ENCODE results near the gene THEMIS.

The THEMIS gene

GRCh38 chr6:127857051-127857637, 43.7 kb downstream of the THEMIS start:
- DNase-seq, result no peak

DNA sequence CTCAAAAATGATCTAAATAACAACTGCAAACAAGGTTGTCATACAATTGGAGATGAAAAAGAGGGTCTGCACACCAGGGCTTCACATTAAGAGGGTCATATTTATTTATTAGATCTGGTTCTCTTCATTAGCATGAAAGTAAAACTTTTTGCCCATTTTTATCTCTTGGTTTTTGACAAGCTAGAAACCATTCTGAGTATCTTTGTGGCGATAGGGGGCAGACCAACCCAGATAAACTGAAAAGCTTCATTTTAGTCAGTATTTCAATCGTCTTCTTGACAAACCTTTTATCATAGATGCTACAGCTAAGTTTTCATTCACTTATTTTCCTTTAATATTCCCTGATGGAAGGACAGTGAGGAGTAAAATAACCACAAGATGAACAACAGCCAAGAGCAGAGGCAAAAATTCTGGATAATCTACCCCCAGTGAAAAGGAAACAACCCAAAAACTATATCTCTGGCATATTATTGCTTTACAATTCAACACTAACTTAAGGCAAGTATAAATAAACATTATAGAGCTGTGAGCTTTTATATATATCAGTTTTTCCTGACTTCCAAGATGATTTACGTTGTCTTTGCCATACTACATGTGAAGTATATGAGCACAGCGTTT, 45.2 kb downstream of the THEMIS start:
- no peak for DNase-seq

DNA sequence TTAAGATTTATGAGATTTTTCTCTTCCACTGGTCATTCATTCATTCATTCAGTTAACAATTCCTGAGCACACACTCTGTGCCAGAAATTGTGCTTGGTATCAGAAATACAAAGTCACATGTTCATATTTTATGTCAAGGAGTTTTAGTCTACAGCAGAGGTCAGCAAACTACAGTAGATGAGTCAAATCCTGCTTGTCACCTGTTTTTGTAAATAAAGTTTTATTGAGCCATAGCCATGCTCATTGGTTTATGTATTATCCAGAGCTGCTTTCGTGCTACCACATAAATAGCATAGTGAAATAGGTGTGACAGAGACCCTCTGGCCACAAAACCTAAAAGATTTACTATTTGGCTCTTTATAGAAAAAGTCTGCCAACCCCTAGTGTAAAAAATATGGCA, 46.8 kb downstream of the THEMIS start:
- no peak for DNase-seq

DNA sequence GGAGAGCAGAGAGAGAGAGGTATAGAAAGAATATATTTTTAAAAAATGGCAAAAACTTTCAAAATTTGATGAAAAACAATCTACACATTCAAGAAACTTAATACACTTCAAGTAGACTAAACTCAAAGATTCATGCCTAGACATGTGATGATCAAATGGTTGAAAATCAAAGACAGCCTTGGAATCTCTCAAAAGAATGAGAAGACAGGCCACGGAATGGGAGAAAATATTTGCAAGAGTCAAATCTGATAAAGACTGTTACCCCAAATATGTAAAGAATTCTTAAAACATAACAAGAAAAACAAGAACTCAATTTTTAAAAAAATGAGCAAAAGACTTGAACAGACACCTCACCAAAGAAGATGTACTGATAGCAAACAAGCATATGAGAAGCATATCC, 49.7 kb downstream of the THEMIS start:
- DNase-seq, result no peak

GRCh38 chr6:127845242-127845641, 55.6 kb downstream of the THEMIS start:
- no peak for DNase-seq

DNA sequence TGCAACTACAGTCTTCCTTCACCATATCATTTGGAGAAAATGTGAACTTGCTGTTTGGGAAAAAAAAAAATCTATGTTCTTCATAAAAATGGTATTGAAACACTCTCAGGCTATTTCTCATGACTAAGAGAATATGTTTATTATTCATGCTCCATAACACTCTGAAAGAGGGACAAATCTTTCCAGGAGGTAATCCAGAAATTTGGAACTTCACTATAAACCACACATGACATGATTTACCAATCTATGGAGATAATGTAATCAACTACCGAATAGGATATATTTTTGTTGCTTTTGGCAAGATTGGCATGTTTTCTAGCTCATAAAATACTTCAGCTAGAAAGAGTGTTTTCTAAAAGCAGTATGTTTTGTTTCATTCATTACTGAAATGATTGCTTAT, 56.3 kb downstream of the THEMIS start:
- no peak for DNase-seq

DNA sequence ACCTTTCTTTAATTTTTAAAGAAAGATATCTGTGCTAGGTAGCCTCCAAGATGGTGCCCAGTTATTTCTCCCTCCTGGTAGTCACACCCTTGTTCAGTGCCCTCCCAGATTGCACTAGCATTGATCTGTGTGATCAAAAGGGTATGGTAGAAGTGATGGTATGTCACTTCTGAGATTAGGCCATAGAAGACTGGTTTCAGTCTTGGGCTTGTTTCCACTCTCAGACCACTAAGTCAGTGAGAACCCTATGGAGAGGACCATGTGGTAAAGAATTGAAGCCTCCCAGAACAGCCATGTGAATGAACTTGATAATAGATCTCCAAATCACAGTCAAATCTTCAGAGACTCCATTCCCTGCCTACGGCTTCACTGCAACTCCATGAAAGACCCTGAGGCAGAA, 57.3 kb downstream of the THEMIS start:
- DNase-seq, result no peak

DNA sequence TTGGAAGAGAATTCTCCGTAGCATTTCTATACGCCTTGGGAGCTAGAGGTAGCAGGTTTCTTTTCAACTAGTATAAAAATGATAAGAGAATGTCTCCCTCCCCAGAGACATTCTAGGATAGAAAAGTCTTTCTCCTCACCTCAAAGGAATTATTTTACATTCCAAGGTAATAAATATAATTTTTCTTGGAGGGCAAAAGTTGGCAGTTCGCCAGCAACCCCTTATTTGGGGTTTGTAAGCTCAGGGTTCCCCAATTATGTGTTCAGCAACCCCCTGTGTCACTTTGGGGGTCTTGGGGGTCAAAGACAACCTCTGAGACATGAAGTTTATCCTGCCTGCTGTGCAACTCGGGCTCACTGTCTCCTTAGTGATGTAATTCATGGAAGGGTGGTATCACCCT, 58.3 kb downstream of the THEMIS start:
- DNase-seq, result no peak

DNA sequence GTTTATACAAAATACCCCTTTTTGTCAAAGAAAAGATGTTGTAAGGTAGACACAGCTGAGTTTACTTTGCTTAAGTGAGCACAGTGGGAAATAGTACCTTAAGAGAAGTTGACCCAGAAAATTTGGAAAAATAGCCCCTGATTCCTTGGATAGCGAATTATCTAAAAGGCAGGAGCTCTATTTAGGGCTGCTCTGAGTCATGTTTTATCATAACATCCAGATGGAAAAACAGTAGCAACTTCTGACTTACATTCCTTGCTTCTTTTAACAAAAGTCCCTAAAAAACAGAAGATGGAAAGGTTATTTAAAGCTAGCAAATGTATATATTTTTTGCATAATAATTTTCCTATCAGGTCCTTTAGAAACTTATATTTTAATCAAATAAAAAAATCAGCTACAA, 59.0 kb downstream of the THEMIS start:
- no peak for DNase-seq

DNA sequence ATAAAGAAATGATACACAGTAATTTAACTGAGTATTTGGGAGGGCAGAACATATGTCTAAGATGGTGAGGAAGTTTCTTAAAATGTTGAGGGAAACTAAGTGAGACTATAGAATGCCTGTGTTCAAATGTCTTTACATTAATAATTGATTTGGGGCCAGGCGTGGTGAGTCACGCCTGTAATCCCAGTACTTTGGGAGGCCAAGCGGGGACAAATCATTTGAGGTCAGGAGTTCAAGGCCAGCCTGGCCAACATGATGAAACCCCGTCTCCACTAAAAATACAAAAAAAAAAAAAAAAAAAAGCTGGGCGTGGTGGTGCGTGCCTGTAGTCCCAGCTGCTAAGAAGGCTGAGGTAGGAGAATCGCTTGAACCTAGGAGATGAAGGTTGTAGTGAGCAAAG, 66.7 kb downstream of the THEMIS start:
- DNase-seq, result no peak

GRCh38 chr6:127833336-127833735, 67.5 kb downstream of the THEMIS start:
- DNase-seq, result no peak

DNA sequence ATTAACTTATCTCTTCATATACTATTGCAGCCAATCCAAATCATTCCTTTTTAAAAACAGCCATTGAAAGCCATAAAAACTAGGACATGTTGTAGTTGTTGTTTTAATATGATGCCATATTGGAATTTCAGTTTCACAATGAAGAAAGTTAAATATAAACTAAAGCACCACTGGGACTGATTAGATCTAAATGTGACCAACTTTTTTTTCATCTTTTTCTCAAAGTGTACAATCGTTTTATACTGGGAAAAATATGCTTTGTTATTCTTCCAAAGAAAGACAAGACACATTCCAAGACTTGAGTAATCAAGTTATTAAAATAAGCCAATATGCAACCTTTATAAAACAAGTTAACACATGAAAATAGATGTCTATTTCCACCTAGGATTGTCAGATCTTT, 68.5 kb downstream of the THEMIS start:
- DNase-seq, result no peak

DNA sequence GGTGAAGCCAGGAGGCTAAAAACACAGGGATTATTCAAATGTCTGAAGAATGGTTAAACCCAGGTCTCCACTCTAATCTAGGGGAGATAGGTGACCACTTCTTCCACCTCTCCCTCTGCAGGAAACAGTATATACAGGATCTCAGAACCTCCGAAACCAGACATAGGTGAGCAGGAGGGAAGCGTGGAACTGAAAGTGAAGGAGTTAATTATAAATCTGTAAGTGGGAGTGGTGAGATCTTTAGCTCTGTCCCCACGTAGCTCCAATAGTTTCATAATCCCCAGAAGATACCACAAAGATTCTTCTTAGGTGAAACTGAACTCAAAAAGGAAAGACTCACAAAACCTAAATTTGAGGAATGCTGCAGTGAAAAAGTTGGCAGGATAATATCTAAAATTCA, 76.8 kb downstream of the THEMIS start:
- no peak for DNase-seq

GRCh38 chr6:127821431-127821830, 79.4 kb downstream of the THEMIS start:
- no peak for DNase-seq

DNA sequence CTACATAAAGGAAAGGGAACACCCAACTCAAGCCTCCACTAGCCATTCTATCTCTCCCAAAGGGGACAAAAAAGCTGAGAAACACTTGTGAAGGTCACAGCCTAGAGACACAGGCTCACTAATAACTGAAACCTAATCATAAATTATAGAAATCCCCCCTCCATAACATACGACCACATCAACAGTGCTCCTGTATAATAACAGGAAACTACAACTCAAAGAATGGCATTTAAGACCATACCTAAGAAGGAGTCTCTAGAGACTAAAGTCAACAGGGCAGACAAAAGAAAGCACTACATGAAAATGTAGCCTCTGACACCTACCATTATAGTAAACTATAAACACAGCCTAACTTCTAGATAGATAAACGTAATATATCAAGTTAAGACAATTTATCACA, 82.7 kb downstream of the THEMIS start:
- DNase-seq, result no peak

GRCh38 chr6:127816643-127817042, 84.2 kb downstream of the THEMIS start:
- no peak for DNase-seq

DNA sequence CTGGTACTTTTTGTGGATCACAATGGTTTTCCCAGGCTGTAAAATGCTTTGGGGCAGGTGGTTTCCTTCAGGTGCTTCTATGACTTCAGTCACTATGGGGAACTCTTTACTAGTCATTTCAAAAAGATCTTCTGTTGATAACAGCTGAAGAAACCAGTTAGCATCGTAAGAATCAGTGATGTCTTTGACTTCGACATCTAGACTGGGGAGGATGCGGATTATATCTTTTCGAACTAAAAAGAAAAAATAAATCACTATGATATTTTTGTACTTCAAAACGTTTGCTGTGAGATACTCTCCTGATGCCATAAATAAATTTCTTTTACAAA, 87.2 kb downstream of the THEMIS start:
- DNase-seq, result no peak

DNA sequence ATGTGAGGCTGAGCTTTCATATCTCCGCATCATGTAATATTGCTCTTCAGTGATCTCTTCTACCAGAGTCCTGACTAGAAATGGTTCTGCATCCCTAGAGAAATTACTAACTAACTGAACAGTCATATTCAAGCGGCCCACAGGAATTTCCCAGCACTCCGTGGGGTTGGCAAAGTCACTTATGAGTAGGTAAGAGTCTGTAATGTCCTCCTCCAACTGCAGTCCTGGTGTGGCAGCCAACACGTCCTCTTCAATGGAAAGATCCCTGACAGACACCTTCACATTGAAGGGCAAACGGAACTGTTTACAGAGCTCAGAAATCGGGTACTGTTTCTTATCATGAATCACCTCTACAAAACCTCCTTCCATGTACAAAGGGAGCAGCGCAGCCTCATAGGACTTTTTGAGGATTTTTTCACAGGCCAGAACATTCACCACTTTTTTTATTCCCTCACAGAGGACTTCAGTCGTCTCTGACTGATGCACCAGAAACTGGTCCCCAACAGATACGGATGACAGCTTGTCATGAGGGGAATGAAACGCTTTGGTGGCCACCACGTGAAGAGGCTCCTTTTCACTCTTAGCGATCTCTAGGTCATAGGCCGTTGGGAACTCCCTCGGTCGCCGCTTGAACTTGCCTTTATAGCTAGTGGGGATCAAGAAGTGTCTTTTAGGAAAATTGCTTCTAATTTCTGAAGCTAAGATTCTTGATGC, 87.7 kb downstream of the THEMIS start:
- no peak for DNase-seq

GRCh38 chr6:127811900-127812570, 88.8 kb downstream of the THEMIS start:
- no peak for DNase-seq

GRCh38 chr6:127807806-127808517, 92.9 kb downstream of the THEMIS start:
- no peak for DNase-seq

DNA sequence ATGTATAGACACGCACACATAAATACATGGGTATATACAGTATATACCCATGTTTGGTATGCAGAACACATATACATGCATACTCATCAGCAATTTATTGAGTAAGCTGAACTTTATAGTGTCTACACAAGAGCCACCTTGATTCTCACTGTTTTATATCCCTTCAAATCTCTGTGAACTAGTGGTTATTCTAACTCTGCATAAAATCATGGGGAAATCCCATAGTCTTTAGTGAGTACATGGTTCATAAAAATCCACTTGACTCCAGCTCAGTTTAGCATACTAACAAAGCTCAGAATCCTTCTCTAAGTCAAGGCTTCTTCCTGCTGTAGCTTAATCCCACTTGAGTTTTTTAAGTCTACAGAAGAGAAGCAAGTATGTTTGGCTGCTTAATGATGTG, 104.1 kb downstream of the THEMIS start:
- no peak for DNase-seq

DNA sequence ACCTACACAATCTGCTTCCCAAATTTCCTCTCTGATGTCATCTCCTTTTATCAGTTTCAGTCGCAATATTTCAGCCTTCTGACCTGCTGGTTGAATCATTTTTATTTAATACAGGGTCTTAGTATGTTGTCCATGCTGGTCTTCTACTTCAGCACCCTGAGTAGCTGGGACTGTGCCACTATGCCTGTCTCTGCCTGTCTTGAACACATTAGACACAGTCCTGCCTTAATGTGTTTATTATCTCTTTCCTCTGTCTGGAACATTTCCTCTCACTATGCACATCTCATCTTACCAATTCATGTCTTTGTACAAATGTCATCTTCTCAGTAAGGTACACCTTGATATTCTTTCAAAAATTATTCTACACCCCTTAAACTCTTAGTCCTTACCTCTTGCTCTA, 106.5 kb downstream of the THEMIS start:
- DNase-seq, result no peak

DNA sequence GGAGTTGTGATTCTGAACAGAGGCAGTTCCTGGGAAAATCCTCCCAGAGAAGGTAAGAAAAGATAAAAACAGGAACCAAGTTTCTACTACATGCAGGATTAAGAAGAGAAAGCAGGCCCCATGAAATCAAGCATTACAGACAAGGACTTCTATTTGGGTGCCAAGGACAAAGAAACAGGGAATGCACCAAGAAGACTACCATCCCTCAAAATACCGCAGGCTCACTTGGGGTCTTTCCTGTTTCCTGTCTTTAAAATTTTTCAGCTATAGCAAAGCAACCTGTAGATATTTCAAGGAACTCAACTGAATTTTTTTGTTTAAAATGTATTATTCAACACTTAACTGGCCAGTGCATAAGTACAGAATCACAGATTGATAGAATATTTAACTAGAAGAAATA, 107.5 kb downstream of the THEMIS start:
- DNase-seq, result no peak

- no peak for DNase-seq
Measured at GRCh38 chr6:127792616-127793015, 108.2 kb downstream of the THEMIS start.
